ENCODE data around the gene ACACA. TPM values are rescaled to one million over a fixed set of nuclear protein-coding genes. Genes with fewer than 3 reads are reported as not detected.

ACACA gene
- total RNA-seq, 8 experiments from 2014 or later = 38.5 to 94.5 (median 47.3) TPM

GRCh38 chr17:37054894-37055293, 351.7 kb downstream of the ACACA start:
- H3K4me3 ChIP-seq = no peak overlapping the region
- in situ Hi-C loops (cut with MboI; ENCODE audit: low pct_unique_long_range_greater_than_20kb in 2 of 9, low sequenced_read_pairs in 9 of 9, unreplicated experiment in 9 of 9) = loop anchor here in 3 of 9 experiments (25.0 kb wide), 1 partner anchor 443 kb away; the partner anchor contains the start of gene MRM1 (in 3 of the 3)
- H3K27ac ChIP-seq = no peak overlapping the region
- WGBS, 10 experiments = 90 to 100% (median 98%) methylated on average over 1 to 8 of the region's 8 CpGs; no CpG with 5 or more reads in 2 of the 10 experiments
- peak in 2 of 8 experiments; percentile 45 to 56 for ATAC-seq (replicated peaks in 6 of 8)
- H3K4me1 ChIP-seq (replicated peaks in 1 of 2) = peaks cover under 1 to 21% of the 10 kb centered on the region in 2 donors

GRCh38 chr17:37052450-37052849, 354.2 kb downstream of the ACACA start:
- 33 to 100% (median 75%) methylated on average over 1 to 4 of the region's 6 CpGs; no CpG with 5 or more reads in 2 of the 10 experiments for WGBS, 10 experiments
- H3K4me3 ChIP-seq = no peak overlapping the region
- H3K4me1 ChIP-seq (replicated peaks in 1 of 2) = peaks cover under 1 to 21% of the 10 kb centered on the region in 2 donors
- no peak overlapping the region for H3K27ac ChIP-seq
- in situ Hi-C loops (cut with MboI; ENCODE audit: low pct_unique_long_range_greater_than_20kb in 2 of 9, low sequenced_read_pairs in 9 of 9, unreplicated experiment in 9 of 9) = loop anchor here in 3 of 9 experiments (25.0 kb wide), 1 partner anchor 440 kb away; the partner anchor contains the start of gene MRM1 (in 3 of the 3)
- ATAC-seq (replicated peaks in 6 of 8) = no peak

GRCh38 chr17:37051833-37052232, 354.8 kb downstream of the ACACA start:
- peaks cover 7 to 28% of the 10 kb centered on the region in 2 donors for H3K4me1 ChIP-seq (replicated peaks in 1 of 2)
- no peak overlapping the region for H3K27ac ChIP-seq
- ATAC-seq (replicated peaks in 6 of 8) = no peak
- 55 to 100% (median 82%) methylated on average over 1 to 3 of the region's 3 CpGs; no CpG with 5 or more reads in 4 of the 10 experiments for WGBS, 10 experiments
- in situ Hi-C loops (cut with MboI; ENCODE audit: low pct_unique_long_range_greater_than_20kb in 2 of 9, low sequenced_read_pairs in 9 of 9, unreplicated experiment in 9 of 9) = loop anchor here in 3 of 9 experiments (25.0 kb wide), 1 partner anchor 440 kb away; the partner anchor contains the start of gene MRM1 (in 3 of the 3)
- no peak overlapping the region for H3K4me3 ChIP-seq

GRCh38 chr17:37051381-37051780, 355.3 kb downstream of the ACACA start:
- no peak overlapping the region for H3K4me3 ChIP-seq
- in situ Hi-C loops (cut with MboI; ENCODE audit: low pct_unique_long_range_greater_than_20kb in 2 of 9, low sequenced_read_pairs in 9 of 9, unreplicated experiment in 9 of 9) = loop anchor here in 3 of 9 experiments (25.0 kb wide), 1 partner anchor 439 kb away; the partner anchor contains the start of gene MRM1 (in 3 of the 3)
- H3K27ac ChIP-seq = no peak overlapping the region
- 76 to 100% (median 91%) methylated on average over 1 to 5 of the region's 5 CpGs; no CpG with 5 or more reads in 2 of the 10 experiments for WGBS, 10 experiments
- ATAC-seq (replicated peaks in 6 of 8) = no peak
- peaks cover 12 to 32% of the 10 kb centered on the region in 2 donors for H3K4me1 ChIP-seq (replicated peaks in 1 of 2)

- no peak overlapping the region for H3K4me3 ChIP-seq
- H3K27ac ChIP-seq = no peak overlapping the region
- no peak for ATAC-seq (replicated peaks in 6 of 8)
- H3K4me1 ChIP-seq (replicated peaks in 1 of 2) = peaks cover 16 to 37% of the 10 kb centered on the region in 2 donors
- 80 to 100% (median 90%) methylated on average over 1 to 5 of the region's 5 CpGs; no CpG with 5 or more reads in 3 of the 10 experiments for WGBS, 10 experiments
- in situ Hi-C loops (cut with MboI; ENCODE audit: low pct_unique_long_range_greater_than_20kb in 2 of 9, low sequenced_read_pairs in 9 of 9, unreplicated experiment in 9 of 9) = loop anchor here in 3 of 9 experiments (25.0 kb wide), 1 partner anchor 439 kb away; the partner anchor contains the start of gene MRM1 (in 3 of the 3)
Measured at GRCh38 chr17:37050920-37051319, 355.7 kb downstream of the ACACA start.

GRCh38 chr17:37048811-37049210, 357.8 kb downstream of the ACACA start:
- no peak overlapping the region for H3K4me3 ChIP-seq
- WGBS, 10 experiments = 38 to 100% (median 95%) methylated on average over 2 to 4 of the region's 5 CpGs; no CpG with 5 or more reads in 2 of the 10 experiments
- in situ Hi-C loops (cut with MboI; ENCODE audit: low pct_unique_long_range_greater_than_20kb in 2 of 9, low sequenced_read_pairs in 9 of 9, unreplicated experiment in 9 of 9) = loop anchor here in 5 of 9 experiments (25.0 kb wide), 1 partner anchor 412 kb away; no protein-coding TSS in a partner anchor

GRCh38 chr17:37047631-37048104, 359.0 kb downstream of the ACACA start:
- ATAC-seq (replicated peaks in 6 of 8) = peak; percentile 79 to 89 (median 84)
- 0 to 100% (median 7%) methylated on average over 1 to 8 of the region's 9 CpGs; no CpG with 5 or more reads in 3 of the 10 experiments for WGBS, 10 experiments
- Histone ChIP-seq H3K4me1 (replicated peaks in 1 of 2) (peaks cover 35 to 65% of the 10 kb centered on the region in 2 donors), H3K4me3 (no peak overlapping the region), H3K27ac (peak overlapping the region in 1 of 2 donors; percentile 41)
- in situ Hi-C loops (cut with MboI; ENCODE audit: low pct_unique_long_range_greater_than_20kb in 2 of 9, low sequenced_read_pairs in 9 of 9, unreplicated experiment in 9 of 9) = loop anchor here in 5 of 9 experiments (25.0 kb wide), 1 partner anchor 410 kb away; no protein-coding TSS in a partner anchor

More at GRCh38 chr17:37048811-37049210, 357.8 kb downstream of the ACACA start:
- Histone ChIP-seq H3K4me1 (replicated peaks in 1 of 2) (peaks cover 31 to 58% of the 10 kb centered on the region in 2 donors), H3K27ac (no peak overlapping the region)
- ATAC-seq (replicated peaks in 6 of 8) = no peak

GRCh38 chr17:37045351-37045922, 361.2 kb downstream of the ACACA start:
- peak in 5 of 8 experiments; percentile 52 to 76 (median 68) for ATAC-seq (replicated peaks in 6 of 8)
- H3K27ac ChIP-seq = peak overlapping the region in 1 of 2 donors; percentile 63
- 0 to 100% (median 17%) methylated on average over 1 to 7 of the region's 7 CpGs; no CpG with 5 or more reads in 1 of the 10 experiments for WGBS, 10 experiments
- in situ Hi-C loops (cut with MboI; ENCODE audit: low pct_unique_long_range_greater_than_20kb in 2 of 9, low sequenced_read_pairs in 9 of 9, unreplicated experiment in 9 of 9) = loop anchor here in 5 of 9 experiments (25.0 kb wide), 1 partner anchor 408 kb away; no protein-coding TSS in a partner anchor
- peaks cover 35 to 50% of the 10 kb centered on the region in 2 donors for H3K4me1 ChIP-seq (replicated peaks in 1 of 2)
- no peak overlapping the region for H3K4me3 ChIP-seq

- ATAC-seq (replicated peaks in 6 of 8) = peak in 6 of 8 experiments; percentile 37 to 84 (median 58)
- 0 to 60% (median 43%) methylated on average over 1 to 3 of the region's 3 CpGs; no CpG with 5 or more reads in 2 of the 10 experiments for WGBS, 10 experiments
- H3K4me1 ChIP-seq (replicated peaks in 1 of 2) = peaks cover 35 to 60% of the 10 kb centered on the region in 2 donors
- H3K4me3 ChIP-seq = no peak overlapping the region
- in situ Hi-C loops (cut with MboI; ENCODE audit: low pct_unique_long_range_greater_than_20kb in 2 of 9, low sequenced_read_pairs in 9 of 9, unreplicated experiment in 9 of 9) = loop anchor here in 5 of 9 experiments (25.0 kb wide), 1 partner anchor 406 kb away; no protein-coding TSS in a partner anchor
- H3K27ac ChIP-seq = no peak overlapping the region
Measured at GRCh38 chr17:37043201-37043600, 363.4 kb downstream of the ACACA start.

GRCh38 chr17:37041932-37042331, 364.7 kb downstream of the ACACA start:
- no peak for ATAC-seq (replicated peaks in 6 of 8)
- in situ Hi-C loops (cut with MboI; ENCODE audit: low pct_unique_long_range_greater_than_20kb in 2 of 9, low sequenced_read_pairs in 9 of 9, unreplicated experiment in 9 of 9) = loop anchor here in 5 of 9 experiments (25.0 kb wide), 1 partner anchor 405 kb away; no protein-coding TSS in a partner anchor
- H3K4me1 ChIP-seq (replicated peaks in 1 of 2) = peaks cover 29 to 49% of the 10 kb centered on the region in 2 donors

GRCh38 chr17:37039269-37039668, 367.4 kb downstream of the ACACA start:
- in situ Hi-C loops (cut with MboI; ENCODE audit: low pct_unique_long_range_greater_than_20kb in 2 of 9, low sequenced_read_pairs in 9 of 9, unreplicated experiment in 9 of 9) = loop anchor here in 5 of 9 experiments (25.0 kb wide), 1 partner anchor 402 kb away; no protein-coding TSS in a partner anchor
- no peak for ATAC-seq (replicated peaks in 6 of 8)
- H3K4me3 ChIP-seq = no peak overlapping the region
- 67 to 92% (median 83%) methylated on average over 1 to 5 of the region's 6 CpGs; no CpG with 5 or more reads in 1 of the 10 experiments for WGBS, 10 experiments
- peaks cover 4 to 23% of the 10 kb centered on the region in 2 donors for H3K4me1 ChIP-seq (replicated peaks in 1 of 2)
- no peak overlapping the region for H3K27ac ChIP-seq

More at GRCh38 chr17:37041932-37042331, 364.7 kb downstream of the ACACA start:
- no peak overlapping the region for H3K4me3 ChIP-seq
- H3K27ac ChIP-seq = no peak overlapping the region

GRCh38 chr17:37037590-37038155, 369.0 kb downstream of the ACACA start:
- H3K4me3 ChIP-seq = no peak overlapping the region
- in situ Hi-C loops (cut with MboI; ENCODE audit: low pct_unique_long_range_greater_than_20kb in 2 of 9, low sequenced_read_pairs in 9 of 9, unreplicated experiment in 9 of 9) = loop anchor here in 5 of 9 experiments (25.0 kb wide), 1 partner anchor 400 kb away; no protein-coding TSS in a partner anchor
- H3K27ac ChIP-seq = no peak overlapping the region
- 40 to 100% (median 92%) methylated on average over 1 to 5 of the region's 5 CpGs; no CpG with 5 or more reads in 2 of the 10 experiments for WGBS, 10 experiments
- no peak for ATAC-seq (replicated peaks in 6 of 8)
- H3K4me1 ChIP-seq (replicated peaks in 1 of 2) = peaks cover 0 to 10% of the 10 kb centered on the region in 2 donors

Measured in motor neuron (in vitro differentiated cells).